GM18951 (cell line): ENCODE measurements around the gene EIF2AK2.

Source experiments
- POLR2A ChIP-seq: IDR thresholded peaks from 4 replicates; pipeline ENCODE4 v1.6.1; 2011; ENCODE audit warnings: mild to moderate bottlenecking; ENCODE audit not compliant: insufficient read length, insufficient read depth; ENCODE audit errors: extremely low read depth
- in situ Hi-C: fragments of 300-500 bp; cut with MboI; formaldehyde crosslinking; loops from one replicate; pipeline ENCODE4 v1.12.0; 2022; ENCODE audit warnings: low sequenced_read_pairs, mixed read lengths, inconsistent platforms; ENCODE audit not compliant: unreplicated experiment

The EIF2AK2 gene

DNA sequence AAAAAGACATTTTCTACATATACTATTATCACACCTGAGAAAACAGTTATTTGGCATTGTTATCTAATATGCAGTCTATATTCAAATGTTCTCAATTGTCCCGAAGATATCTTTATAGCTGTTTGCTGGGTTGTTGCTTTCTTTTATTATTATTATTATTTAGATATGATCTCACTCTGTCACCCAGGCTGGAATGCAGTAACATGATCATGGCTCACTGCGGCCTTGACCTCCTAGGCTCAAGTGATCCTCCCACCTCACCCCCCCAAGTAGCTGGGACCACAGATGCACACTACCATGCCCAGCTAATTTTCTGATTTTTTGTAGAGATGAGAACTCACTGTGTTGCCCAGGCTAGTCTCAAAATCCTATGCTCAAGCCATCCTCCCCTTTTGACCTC lies 52.6 kb downstream of the EIF2AK2 start:
- in situ Hi-C loops: no loop called here
- TF ChIP-seq POLR2A: no peak

GRCh38 chr2:37102588-37102987 lies 54.2 kb downstream of the EIF2AK2 start:
- in situ Hi-C loops: no loop called here
- TF ChIP-seq POLR2A: no peak

DNA sequence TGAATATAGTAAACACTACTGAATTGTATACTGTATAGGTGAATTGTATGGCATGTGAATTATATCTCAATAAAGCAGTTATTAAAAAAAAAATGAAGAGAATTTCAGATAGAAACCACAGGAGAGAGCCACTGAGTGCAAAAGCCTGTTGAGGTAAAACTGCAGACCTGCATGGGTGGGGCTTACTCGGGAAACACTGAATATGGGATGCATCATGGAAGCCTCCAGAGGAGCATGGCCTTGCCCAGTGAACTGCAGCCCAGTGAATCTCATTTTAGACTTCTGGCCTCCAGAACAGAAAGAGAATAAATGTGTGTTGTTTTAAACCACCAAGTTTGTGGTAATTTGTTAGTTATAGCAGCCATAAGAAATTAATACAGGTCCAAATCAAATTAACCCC lies 56.7 kb downstream of the EIF2AK2 start:
- in situ Hi-C loops: no loop called here
- TF ChIP-seq POLR2A: no peak

DNA sequence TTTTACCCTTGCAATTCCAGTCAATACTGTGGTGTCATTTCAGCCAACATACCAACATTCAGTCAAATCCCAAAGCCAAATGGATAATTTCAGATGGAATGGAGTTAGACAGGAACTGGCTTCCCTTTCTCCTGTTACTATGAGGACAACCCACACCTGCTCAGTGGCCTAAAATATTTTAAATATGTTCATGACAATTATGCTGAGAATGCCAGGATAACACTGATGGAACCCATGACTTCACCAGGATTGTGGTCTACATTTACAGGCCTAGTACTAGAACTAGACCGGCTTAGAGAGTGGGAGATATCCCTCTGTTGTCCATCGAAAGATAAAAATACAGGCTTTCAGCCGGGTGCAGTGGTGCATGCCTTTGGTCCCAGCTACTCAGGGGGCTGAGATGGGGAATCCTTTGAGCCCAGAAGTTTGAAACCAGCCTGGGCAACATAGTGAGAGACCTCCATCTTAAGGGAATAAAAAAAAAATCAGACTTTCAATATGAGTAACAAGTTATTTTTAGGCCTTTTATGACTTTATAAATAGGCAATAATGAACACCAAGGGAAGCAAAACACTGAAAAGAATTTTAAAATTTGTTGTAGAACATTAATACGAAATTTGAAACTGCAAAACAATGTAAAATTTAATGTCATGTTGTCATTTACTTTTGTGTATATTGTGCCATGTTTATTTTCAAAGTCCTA lies 58.2 kb downstream of the EIF2AK2 start:
- no peak for TF ChIP-seq POLR2A
- in situ Hi-C loops: no loop called here

DNA sequence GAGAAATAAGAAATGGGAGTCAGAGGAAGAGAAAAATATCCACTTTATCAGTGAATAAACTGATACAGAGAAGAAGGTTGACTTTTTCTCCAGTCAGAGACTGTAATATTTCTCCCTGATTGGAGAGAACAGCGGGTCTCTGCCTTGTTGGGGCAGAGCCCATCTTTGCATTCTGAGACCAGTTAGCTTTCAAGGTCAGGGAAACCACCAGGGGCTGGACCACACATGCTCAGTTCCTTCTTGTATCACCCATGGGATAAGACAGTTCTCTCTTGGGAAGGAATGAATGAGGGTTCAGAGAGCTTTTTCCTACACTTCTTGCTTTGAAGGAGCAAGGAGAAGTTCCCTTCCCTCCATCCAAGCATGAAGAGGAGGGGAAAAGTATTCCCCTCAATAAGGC lies 60.2 kb downstream of the EIF2AK2 start:
- in situ Hi-C loops: no loop called here
- no peak for TF ChIP-seq POLR2A

DNA sequence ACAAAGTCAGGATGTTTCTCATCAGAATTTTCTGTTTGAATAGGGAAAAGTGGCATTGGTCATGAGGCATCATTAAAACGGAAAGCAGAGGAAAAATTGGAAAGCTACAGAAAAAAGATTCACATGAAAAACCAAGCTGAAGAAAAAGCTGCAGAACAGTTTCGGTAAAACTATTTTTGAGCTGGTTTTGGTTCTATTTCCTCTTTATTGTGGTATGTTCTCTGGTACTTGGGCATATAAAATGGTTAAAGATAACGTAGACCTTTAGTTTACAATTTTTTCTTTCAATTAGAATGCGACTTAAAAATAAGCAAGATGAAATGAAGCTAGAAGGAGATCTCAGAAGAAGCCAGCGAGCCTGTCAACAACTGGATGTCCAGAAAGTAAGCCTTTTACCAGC lies 64.9 kb downstream of the EIF2AK2 start:
- TF ChIP-seq POLR2A: no peak
- in situ Hi-C loops: no loop called here

DNA sequence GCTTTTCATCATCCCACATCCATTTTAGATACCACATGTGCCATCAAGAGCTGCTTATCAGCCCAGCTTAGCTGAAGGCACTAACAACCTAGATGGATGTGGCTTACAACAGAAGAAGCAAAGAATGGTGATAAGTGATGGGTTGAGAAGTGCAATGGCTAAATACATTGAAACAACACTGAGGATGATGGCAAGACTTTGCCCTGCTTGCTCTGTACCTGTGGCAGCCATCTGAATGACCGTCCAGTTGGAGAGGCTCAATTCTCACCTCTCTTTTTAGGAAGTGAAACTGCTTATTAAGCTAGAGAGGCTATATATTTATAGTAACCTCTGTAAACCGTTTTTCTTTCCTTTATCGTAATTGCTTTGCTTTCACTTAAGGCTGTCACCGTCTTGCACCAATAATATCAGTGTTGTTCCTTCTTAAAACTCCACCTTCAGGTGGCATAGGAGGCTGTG lies 66.7 kb downstream of the EIF2AK2 start:
- TF ChIP-seq POLR2A: no peak
- in situ Hi-C loops: no loop called here

DNA sequence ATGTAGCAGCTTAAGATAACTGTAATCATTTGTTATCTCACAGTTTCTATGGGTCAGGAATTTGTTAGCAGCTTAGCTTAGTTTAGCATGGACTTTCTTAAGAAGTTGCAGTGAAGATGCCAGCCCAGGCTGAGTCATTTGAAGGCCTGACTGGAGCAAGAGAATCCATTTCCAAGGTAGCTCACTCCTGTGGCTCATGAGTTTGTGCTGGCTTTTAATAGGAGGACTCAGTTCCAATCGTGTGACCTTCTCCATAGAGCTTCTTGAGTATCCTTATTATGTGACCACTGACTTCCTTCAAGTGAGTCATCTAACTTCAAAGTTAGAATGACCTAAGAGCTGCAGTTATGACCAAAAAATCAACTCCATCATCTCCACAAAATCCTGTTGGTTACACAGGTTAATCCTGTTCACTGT lies 71.0 kb downstream of the EIF2AK2 start:
- in situ Hi-C loops: no loop called here
- TF ChIP-seq POLR2A: no peak

DNA sequence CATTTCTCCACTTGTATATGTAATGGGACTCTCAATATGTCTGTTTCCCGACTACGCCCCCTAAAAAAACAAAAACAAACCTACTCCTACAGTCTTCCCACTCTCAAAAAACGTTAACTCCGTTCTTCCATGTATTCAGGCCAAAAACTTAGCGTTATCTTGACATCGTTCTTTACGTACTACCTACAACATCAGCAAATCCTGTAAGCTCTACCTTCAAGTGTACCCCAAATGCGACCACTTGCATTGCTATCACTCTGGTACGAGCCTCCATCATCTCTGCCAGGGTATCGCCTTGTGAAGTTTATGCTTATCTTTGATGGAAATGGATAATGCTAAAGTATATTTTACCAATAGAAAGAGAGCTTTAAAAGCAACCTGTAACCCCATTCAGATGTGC lies 72.0 kb downstream of the EIF2AK2 start:
- in situ Hi-C loops: no loop called here
- no peak for TF ChIP-seq POLR2A

- peak; percentile 81 for TF ChIP-seq POLR2A
- in situ Hi-C loops: no loop called here
Observed at GRCh38 chr2:37083873-37084794, 72.6 kb downstream of the EIF2AK2 start, which contains the start of the genes GPATCH11 and HEATR5B. GPATCH11 (plus strand) TSS chr2:37084518; CDS start chr2:37088382, 3,864 bp downstream. HEATR5B (minus strand) TSS chr2:37084372; CDS start chr2:37083414, 958 bp downstream.

GRCh38 chr2:37080689-37081088 lies 76.1 kb downstream of the EIF2AK2 start:
- no peak for TF ChIP-seq POLR2A

GRCh38 chr2:37080266-37080665 lies 76.5 kb downstream of the EIF2AK2 start:
- in situ Hi-C loops: no loop called here
- no peak for TF ChIP-seq POLR2A

More at GRCh38 chr2:37080689-37081088, 76.1 kb downstream of the EIF2AK2 start:
- in situ Hi-C loops: no loop called here

- TF ChIP-seq POLR2A: no peak
- in situ Hi-C loops: no loop called here
Observed at GRCh38 chr2:37070931-37071330, 85.8 kb downstream of the EIF2AK2 start.
